C4-2B (cell line): ENCODE data around the gene CLHC1.

ENCODE experiments used
- ZFX ChIP-seq: fragments of 450-650 bp; IDR thresholded peaks from 2 replicates; pipeline ENCODE4 v1.6.1; 2017
- TF ChIP-seq, protein P1 (sequence below): fragments of 450-650 bp; conservative IDR thresholded peaks from 2 replicates; pipeline ENCODE4 v1.5.1; 2017; ENCODE audit warnings: mild to moderate bottlenecking

DNA sequence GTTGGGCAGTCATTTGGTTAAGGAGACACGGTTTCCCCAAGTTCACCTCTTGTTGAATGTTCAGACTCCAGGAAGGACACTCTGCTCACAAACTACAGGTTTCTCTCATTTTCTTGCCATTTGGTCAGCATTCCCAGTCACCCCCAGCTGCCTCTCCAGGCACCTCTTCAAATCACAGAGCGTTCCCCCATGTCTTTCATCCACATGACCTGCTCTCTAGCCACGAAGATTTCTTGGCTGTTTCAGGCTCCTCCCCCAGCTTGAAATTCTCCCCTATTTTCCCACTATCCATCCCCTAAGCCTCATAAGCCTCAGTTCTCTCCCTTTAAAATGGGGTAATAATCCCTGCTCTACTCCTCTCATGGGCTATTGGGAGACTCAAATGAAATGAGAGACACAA is 92.8 kb downstream of the CLHC1 start:
- TF ChIP-seq, protein P1, sequence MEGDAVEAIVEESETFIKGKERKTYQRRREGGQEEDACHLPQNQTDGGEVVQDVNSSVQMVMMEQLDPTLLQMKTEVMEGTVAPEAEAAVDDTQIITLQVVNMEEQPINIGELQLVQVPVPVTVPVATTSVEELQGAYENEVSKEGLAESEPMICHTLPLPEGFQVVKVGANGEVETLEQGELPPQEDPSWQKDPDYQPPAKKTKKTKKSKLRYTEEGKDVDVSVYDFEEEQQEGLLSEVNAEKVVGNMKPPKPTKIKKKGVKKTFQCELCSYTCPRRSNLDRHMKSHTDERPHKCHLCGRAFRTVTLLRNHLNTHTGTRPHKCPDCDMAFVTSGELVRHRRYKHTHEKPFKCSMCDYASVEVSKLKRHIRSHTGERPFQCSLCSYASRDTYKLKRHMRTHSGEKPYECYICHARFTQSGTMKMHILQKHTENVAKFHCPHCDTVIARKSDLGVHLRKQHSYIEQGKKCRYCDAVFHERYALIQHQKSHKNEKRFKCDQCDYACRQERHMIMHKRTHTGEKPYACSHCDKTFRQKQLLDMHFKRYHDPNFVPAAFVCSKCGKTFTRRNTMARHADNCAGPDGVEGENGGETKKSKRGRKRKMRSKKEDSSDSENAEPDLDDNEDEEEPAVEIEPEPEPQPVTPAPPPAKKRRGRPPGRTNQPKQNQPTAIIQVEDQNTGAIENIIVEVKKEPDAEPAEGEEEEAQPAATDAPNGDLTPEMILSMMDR, result no peak
- TF ChIP-seq ZFX, result no peak
